Ovary (tissue), 9 donors: ENCODE results near the gene DISC1. TPM values are rescaled to one million over a fixed set of nuclear protein-coding genes. Genes with fewer than 3 reads are reported as not detected.

ENCODE experiments used
- DNase-seq, 5 donors: peaks; one replicate each; pipeline ENCODE4 v3.0.0-alpha.2; 2019 to 2020
- H3K27ac ChIP-seq, 2 donors: fragments of 200-600 bp; one replicate each; pipeline versions ENCODE4 v1.5.1 to v1.8.0; 2019 to 2022
- H3K27me3 ChIP-seq: fragments of 200-600 bp; one replicate; pipeline ENCODE4 v1.8.0; 2022
- H3K36me3 ChIP-seq: fragments of 200-600 bp; sonication (generic); one replicate; pipeline ENCODE4 v1.5.1; 2019
- H3K4me1 ChIP-seq: one replicate; pipeline ENCODE4 v1.8.1; 2013; ENCODE audit warnings: mild to moderate bottlenecking, moderate library complexity; ENCODE audit not compliant: insufficient read depth
- H3K4me3 ChIP-seq: fragments of 200-600 bp; sonication (generic); one replicate; pipeline ENCODE4 v1.5.1; 2017
- H3K9me3 ChIP-seq, 2 donors: fragments of 200-600 bp in 1 of 2; sonication (generic) in 1 of 2; one replicate each; pipeline versions ENCODE4 v1.5.1 to v1.8.1; 2013 to 2019; ENCODE audit warnings: mild to moderate bottlenecking in 1 of 2, moderate library complexity in 1 of 2
- CTCF ChIP-seq, 3 donors: fragments of 450-650 bp in 2 of 3; fragments of 200-600 bp in 1 of 3; IDR thresholded peaks; one replicate each; pipeline versions ENCODE4 v1.5.1 to v1.8.0; 2016 to 2022; ENCODE audit warnings: antibody characterized with exemption in 3 of 3, mild to moderate bottlenecking in 1 of 3
- EP300 ChIP-seq: sonication (generic); formaldehyde crosslinking; IDR thresholded peaks from one replicate; pipeline ENCODE4 v1.6.1; 2017; ENCODE audit warnings: antibody characterized with exemption
- POLR2A ChIP-seq: fragments of 450-650 bp; IDR thresholded peaks from one replicate; pipeline ENCODE4 v1.6.1; 2017; ENCODE audit warnings: antibody characterized with exemption, mild to moderate bottlenecking, moderate library complexity
- WGBS, 3 donors: extraction: QIAGEN DNeasy Blood & Tissue Kit in 1 of 3; methylation state at CpG; one replicate each; pipeline versions ENCODE4 v1.1.5 to v1.1.7; 2013 to 2017; 5-methylcytosine and 5-hydroxymethylcytosine counted together
- intact Hi-C, 4 donors: fragments of 100-400 bp; cut with DNase I; formaldehyde crosslinking; loops; one replicate each; pipeline versions ENCODE4 v1.11.0 to v1.15.1; 2022 to 2023
- polyA plus RNA-seq, 2 donors: library from polyadenylated mRNA; stranded (reverse); fragments of 200-250 nt in 1 of 2; fragments of 350-450 nt in 1 of 2; fragmentation: Illumina TruSeq in 1 of 2; extraction: RNeasy Lipid Tissue Mini Kit (QIAGEN cat#74804) in 1 of 2; gene quantifications; one replicate each; pipeline ENCODE4 v1.2.3, GENCODE V29; 2013 to 2014
- total RNA-seq, 7 donors: library from RNA; depleted of rRNA in 2 of 7; stranded (reverse); fragments of >200 nt in 2 of 7; fragmentation: NEBNext Ultra II Directional in 3 of 7; extraction: Animal tissue kit (Norgen Biotek cat#: 25700) in 3 of 7; gene quantifications; one replicate each; pipeline versions ENCODE4 v1.1.0 to v1.2.4, GENCODE V29; 2016 to 2023
- donor health status: DM: no; HTN: no; CAD: no; lungs with moderate emphysema.
- donor health status: DM: no; HTN: no; CAD: no.
- donor health status: Bipolar disorder and iron deficiency.
- donor health status: DM: yes; HTN: yes; CAD: no.
- donor health status: DM: no; HTN: no; CAD: no.
- donor health status: DM: yes; HTN: yes; CAD: no.

DISC1 gene
- total and polyA plus RNA-seq, 9 donors, result 3.0 to 24.3 (median 13.0) TPM

DNA sequence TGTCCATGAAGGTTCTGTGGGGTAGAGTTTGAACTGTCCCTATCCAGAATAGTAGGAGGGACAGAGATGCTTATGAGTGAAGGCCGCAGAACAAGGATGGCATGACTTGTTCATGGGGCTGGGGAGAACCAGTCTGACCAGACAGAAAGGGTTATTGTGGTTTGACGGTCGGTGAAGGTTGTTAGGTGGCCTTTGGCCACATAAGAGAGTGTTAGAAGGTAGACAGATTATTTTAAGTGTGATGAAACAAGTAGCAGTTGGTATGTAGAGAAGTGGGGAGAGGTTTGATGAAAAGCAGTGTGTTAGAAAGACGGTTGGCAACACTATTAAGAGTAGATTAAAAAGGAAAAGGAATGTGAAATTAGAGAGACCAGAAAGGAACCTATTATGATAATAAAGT, 355.1 kb downstream of the DISC1 start:
- Histone ChIP-seq H3K4me3 (no peak overlapping the region), H3K27ac (no peak overlapping the region), H3K9me3 (no peaks in the 10 kb centered on the region), H3K4me1 (no peaks in the 10 kb centered on the region), H3K27me3 (no peaks in the 10 kb centered on the region), H3K36me3 (no peaks in the 10 kb centered on the region)
- TF ChIP-seq POLR2A (no peak), EP300 (no peak), CTCF (IDR thresholded peaks at IDR 0.05) (no peak)
- WGBS, 3 donors, result 59 to 78% (median 70%) methylated on average over 4 of the region's 4 CpGs
- DNase-seq, result no peak
- intact Hi-C loops, result no loop called here

DNA sequence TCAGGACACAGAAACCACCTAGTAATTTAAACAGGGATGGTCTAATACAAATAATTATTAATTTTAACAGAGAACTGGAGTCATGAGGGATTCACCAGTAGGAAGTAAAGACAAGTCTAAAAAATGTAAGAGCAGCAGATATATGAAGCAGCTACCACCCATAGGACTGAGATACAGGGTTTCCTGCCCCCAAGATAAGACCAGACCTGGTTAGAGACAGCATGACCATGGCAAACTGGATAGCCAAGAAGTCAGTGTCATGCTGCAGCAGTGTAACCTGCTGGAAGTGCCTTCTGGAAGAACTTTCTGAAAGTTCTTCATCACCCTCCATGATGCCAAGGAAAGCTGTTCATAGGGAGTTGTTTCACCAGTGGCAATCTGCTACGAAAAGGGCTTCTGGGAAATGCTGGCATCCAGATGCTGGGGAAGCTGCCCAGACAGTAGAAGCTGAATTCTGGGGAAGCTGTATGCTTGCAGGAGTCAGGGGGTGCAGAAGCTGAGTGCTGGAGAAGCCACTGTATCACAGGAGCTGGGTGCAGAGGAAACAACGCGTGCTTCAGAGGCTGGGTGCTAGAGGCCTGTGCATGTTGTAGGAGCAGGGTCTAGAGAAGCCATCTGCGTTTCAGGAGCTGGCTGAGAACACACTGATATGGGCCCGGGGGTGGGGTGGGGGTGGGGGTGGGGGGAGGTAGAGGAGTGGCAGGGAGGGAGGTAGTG, 356.4 kb downstream of the DISC1 start:
- intact Hi-C loops, result no loop called here
- no peaks in the 10 kb centered on the region for H3K4me1 ChIP-seq
- TF ChIP-seq EP300 (no peak), CTCF (IDR thresholded peaks at IDR 0.05) (no peak), POLR2A (no peak)
- no peaks in the 10 kb centered on the region for H3K36me3 ChIP-seq
- DNase-seq, result no peak
- H3K27me3 ChIP-seq, result no peaks in the 10 kb centered on the region
- no peak overlapping the region for H3K27ac ChIP-seq
- WGBS, 3 donors, result 70 to 89% (median 85%) methylated on average over 5 of the region's 5 CpGs
- H3K4me3 ChIP-seq, result no peak overlapping the region
- no peaks in the 10 kb centered on the region for H3K9me3 ChIP-seq

- DNase-seq, result no peak
These were observed 357.1 kb downstream of the DISC1 start for GRCh38 chr1:231983588-231984193.

More at GRCh38 chr1:231983588-231984193, 357.1 kb downstream of the DISC1 start:
- Histone ChIP-seq H3K27ac (no peak overlapping the region), H3K27me3 (no peaks in the 10 kb centered on the region), H3K4me3 (no peak overlapping the region), H3K36me3 (no peaks in the 10 kb centered on the region), H3K9me3 (no peaks in the 10 kb centered on the region), H3K4me1 (no peaks in the 10 kb centered on the region)
- 92 to 96% (median 93%) methylated on average over 4 of the region's 4 CpGs for WGBS, 3 donors
- intact Hi-C loops, result no loop called here
- no peak for TF ChIP-seq EP300
- no peak for TF ChIP-seq CTCF (IDR thresholded peaks at IDR 0.05)
- no peak for TF ChIP-seq POLR2A
